SU-DHL-6 (cell line): ENCODE measurements around the gene CS.

Experiments
- CTCF ChIP-seq: fragments of 200-600 bp; sonication (generic); IDR thresholded peaks from one replicate; pipeline ENCODE4 v1.5.1; 2017; ENCODE audit warnings: antibody characterized with exemption, mild to moderate bottlenecking, low read length, moderate library complexity; ENCODE audit not compliant: insufficient read depth, poor library complexity, severe bottlenecking
- EZH2phosphoT487 ChIP-seq: fragments of 200-600 bp; sonication (generic), shearing (Covaris generic); conservative IDR thresholded peaks from 2 replicates; pipeline ENCODE4 v1.6.1; 2018; ENCODE audit warnings: mild to moderate bottlenecking, antibody characterized with exemption, low read length, moderate library complexity, mixed read lengths

DNA sequence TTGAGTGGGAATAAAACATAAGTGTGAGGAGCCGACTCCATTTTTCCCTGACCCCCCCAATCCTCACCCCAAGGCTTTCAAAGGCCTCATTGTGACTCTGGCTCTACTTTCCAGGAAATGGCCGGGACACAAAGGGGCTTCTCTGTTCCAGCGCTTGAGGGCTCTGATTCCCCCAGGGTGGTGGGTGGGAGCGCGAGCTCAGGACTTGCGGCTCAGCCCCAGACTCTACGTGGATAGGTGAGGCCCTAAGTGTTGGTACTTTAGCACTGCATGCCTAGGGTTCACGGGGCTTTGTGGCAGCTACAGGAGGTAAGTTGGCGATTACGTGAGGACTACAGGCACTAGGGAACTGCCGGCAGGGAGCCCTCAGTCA, 15.1 kb upstream of the CS start:
- TF ChIP-seq CTCF (no peak), EZH2phosphoT487 (no peak)
